T-cell (primary cell): Measurements from ENCODE around the gene SPAG9. TPM values are rescaled to one million over a fixed set of nuclear protein-coding genes. Genes with fewer than 3 reads are reported as not detected.
"Not testable (repeated sequence)": the region's sequence is repeated elsewhere in the genome, so short reads cannot be mapped to it uniquely, and the experiment has no call there.

Experiments
- ATAC-seq, 4 experiments: fragments of 200-7000 bp in 3 of 4; fragments of 150-1000 bp in 1 of 4; cut with Tn5 transposase; replicated peaks in 1 of 4; 1 replicate in 3 of 4; 2 replicates in 1 of 4; pipeline ENCODE4 v1.10.0; 2021; ENCODE audit warnings: moderate library complexity in 3 of 4, mild to moderate bottlenecking in 2 of 4, moderate number of reproducible peaks in 1 of 4
- CTCF ChIA-PET, 2 donors: fragments of 300-600 bp; sonication (Branson Sonifier 250); formaldehyde crosslinking; loops; one replicate each; lab custom pipeline; 2022; ENCODE audit warnings: antibody characterized with exemption in 2 of 2; lab: Charles Lee
- POLR2A ChIA-PET, 2 donors: fragments of 300-600 bp; sonication (Branson Sonifier 250); formaldehyde crosslinking; loops; one replicate each; lab custom pipeline; 2022; ENCODE audit warnings: antibody characterized with exemption in 2 of 2; lab: Charles Lee
- DNase-seq, 35 experiments: peaks; one replicate each; pipeline versions ENCODE4 v3.0.0 to v3.0.0-alpha.2; 2013 to 2023
- H3K27ac ChIP-seq: one replicate; pipeline ENCODE4 v1.5.1; 2013; ENCODE audit warnings: low read length
- H3K27me3 ChIP-seq, 2 experiments: replicated peaks in 1 of 2; 1 replicate in 1 of 2; 2 replicates in 1 of 2; pipeline versions ENCODE4 v1.6.1 to v1.7.0; 2013; ENCODE audit warnings: low read length in 1 of 2, mixed read lengths in 1 of 2; ENCODE audit not compliant: control insufficient read depth in 2 of 2, insufficient read depth in 2 of 2; ENCODE audit errors: extremely low read depth in 1 of 2
- H3K36me3 ChIP-seq, 2 donors: 1 replicate in 1 of 2; 2 replicates in 1 of 2; pipeline versions ENCODE4 v1.6.1 to v1.7.0; 2013; ENCODE audit warnings: low read length in 1 of 2; ENCODE audit not compliant: control insufficient read depth in 2 of 2, insufficient read depth in 1 of 2; ENCODE audit errors: extremely low read depth in 1 of 2
- H3K4me1 ChIP-seq, 2 experiments: 1 replicate in 1 of 2; 2 replicates in 1 of 2; pipeline versions ENCODE4 v1.6.1 to v1.7.0; 2013; ENCODE audit warnings: low read length in 2 of 2, mixed read lengths in 1 of 2; ENCODE audit not compliant: insufficient read depth in 2 of 2, control insufficient read depth in 1 of 2; ENCODE audit errors: extremely low read depth in 1 of 2
- H3K4me3 ChIP-seq, 2 donors: 1 replicate in 1 of 2; 2 replicates in 1 of 2; pipeline versions ENCODE4 v1.5.1 to v1.7.0; 2013; ENCODE audit warnings: mild to moderate bottlenecking in 2 of 2, low read length in 1 of 2, moderate library complexity in 1 of 2; ENCODE audit not compliant: control insufficient read depth in 1 of 2; ENCODE audit errors: extremely low read depth in 1 of 2
- H3K9me3 ChIP-seq: 2 replicates; pipeline ENCODE4 v1.7.0; 2013
- H3K27ac Mint-ChIP-seq, 2 donors: one replicate each; pipeline ENCODE4 v1.8.0; 2020 to 2021; ENCODE audit warnings: mild to moderate bottlenecking in 2 of 2, mixed read lengths in 2 of 2
- H3K27me3 Mint-ChIP-seq, 2 donors: one replicate each; pipeline ENCODE4 v1.8.0; 2021 to 2022; ENCODE audit warnings: mixed read lengths in 2 of 2
- H3K36me3 Mint-ChIP-seq: one replicate; pipeline ENCODE4 v1.8.0; 2021; ENCODE audit warnings: mixed read lengths
- H3K4me1 Mint-ChIP-seq, 3 donors: one replicate each; pipeline ENCODE4 v1.8.0; 2020 to 2022; ENCODE audit warnings: mixed read lengths in 3 of 3, mild to moderate bottlenecking in 1 of 3
- H3K4me3 Mint-ChIP-seq, 3 donors: one replicate each; pipeline ENCODE4 v1.8.0; 2020 to 2022; ENCODE audit warnings: mild to moderate bottlenecking in 3 of 3, mixed read lengths in 3 of 3, moderate library complexity in 3 of 3
- H3K9me3 Mint-ChIP-seq, 3 donors: one replicate each; pipeline ENCODE4 v1.8.0; 2020 to 2022; ENCODE audit warnings: mixed read lengths in 3 of 3
- WGBS: methylation state at CpG from one replicate; pipeline ENCODE4 v1.1.5; 2013; ENCODE audit warnings: missing lambda C conversion rate; ENCODE audit not compliant: insufficient coverage; 5-methylcytosine and 5-hydroxymethylcytosine counted together
- total RNA-seq, 35 experiments: library from RNA in 6 of 35; stranded (reverse) in 6 of 35; fragments of 120-200 nt in 1 of 35; gene quantifications; one replicate each; pipeline versions ENCODE4 v1.2.1 to v1.2.4 and lab custom pipeline; 2013 to 2026

Gene SPAG9
- total RNA-seq, 5 donors from 2014 or later (not counting 1 experiment from before 2014, with no cell fraction given): 48.9 to 61.8 (median 51.9) TPM

GRCh38 chr17:51083981-51084380, 36.7 kb downstream of the SPAG9 start:
- no peak overlapping the region for H3K4me3 Mint-ChIP-seq
- CTCF ChIA-PET: no interaction called here

GRCh38 chr17:51083364-51083763, 37.3 kb downstream of the SPAG9 start:
- H3K36me3 Mint-ChIP-seq: peaks cover 11% of the 10 kb centered on the region
- H3K4me1 ChIP-seq, H3K4me3 ChIP-seq, H3K27me3 Mint-ChIP-seq, DNase-seq, H3K4me3 Mint-ChIP-seq, H3K9me3 ChIP-seq, H3K27ac Mint-ChIP-seq, H3K9me3 Mint-ChIP-seq, POLR2A ChIA-PET, H3K27me3 ChIP-seq, H3K27ac ChIP-seq, ATAC-seq: not testable (repeated sequence)
- peaks cover 12 to 29% (median 24%) of the 10 kb centered on the region in 3 donors for H3K4me1 Mint-ChIP-seq
- H3K36me3 ChIP-seq: peaks cover 0 to 11% of the 10 kb centered on the region in 2 donors
- WGBS: 100% methylated on average over 4 of the region's 7 CpGs
- CTCF ChIA-PET: interaction anchor here in 1 of 2 donors (0.6 kb wide), 1 partner anchor 441 kb away, joined by 3 read pairs; no protein-coding TSS in a partner anchor

More at GRCh38 chr17:51083981-51084380, 36.7 kb downstream of the SPAG9 start:
- Mint-ChIP-seq H3K27me3 (no peaks in the 10 kb centered on the region), H3K27ac (no peak overlapping the region), H3K36me3 (peaks cover 8% of the 10 kb centered on the region), H3K4me1 (peaks cover 12 to 29% (median 24%) of the 10 kb centered on the region in 3 donors), H3K9me3 (no peaks in the 10 kb centered on the region)
- Histone ChIP-seq H3K9me3 (no peaks in the 10 kb centered on the region), H3K36me3 (peaks cover 0 to 5% of the 10 kb centered on the region in 2 donors), H3K4me3 (no peak overlapping the region), H3K27me3 (no peaks in the 10 kb centered on the region), H3K27ac (no peak overlapping the region), H3K4me1 (peaks cover 0 to 5% of the 10 kb centered on the region in 2 experiments)
- DNase-seq: no peak
- POLR2A ChIA-PET: no interaction called here
- 100% methylated on average over 1 of the region's 1 CpG for WGBS
- ATAC-seq: no peak

GRCh38 chr17:51079049-51079448, 41.6 kb downstream of the SPAG9 start:
- no peaks in the 10 kb centered on the region for H3K9me3 ChIP-seq
- Mint-ChIP-seq H3K27ac (no peak overlapping the region), H3K27me3 (no peaks in the 10 kb centered on the region), H3K9me3 (no peaks in the 10 kb centered on the region), H3K4me1 (peaks cover 11 to 13% (median 12%) of the 10 kb centered on the region in 3 donors), H3K36me3 (peaks cover 18% of the 10 kb centered on the region), H3K4me3 (no peak overlapping the region)
- WGBS: 100% methylated on average over 1 of the region's 5 CpGs
- no peak for DNase-seq
- no peak overlapping the region for H3K4me3 ChIP-seq
- no peaks in the 10 kb centered on the region for H3K27me3 ChIP-seq
- ChIA-PET CTCF (interaction anchor here in 1 of 2 donors (0.7 kb wide), 1 partner anchor 381 kb away, joined by 6 read pairs; no protein-coding TSS in a partner anchor), POLR2A (interaction anchor here in 1 of 2 donors (0.7 kb wide), 1 partner anchor 10 kb away, joined by 5 read pairs; no protein-coding TSS in a partner anchor)
- H3K36me3 ChIP-seq: peaks cover 0 to 18% of the 10 kb centered on the region in 2 donors
- H3K27ac ChIP-seq: no peak overlapping the region
- no peak for ATAC-seq
- no peaks in the 10 kb centered on the region for H3K4me1 ChIP-seq

- peaks cover 0 to 18% of the 10 kb centered on the region in 2 donors for H3K36me3 ChIP-seq
- ChIA-PET CTCF (no interaction called here), POLR2A (no interaction called here)
- no peaks in the 10 kb centered on the region for H3K4me1 ChIP-seq
- Mint-ChIP-seq H3K27ac (no peak overlapping the region), H3K4me1 (peaks cover 8 to 12% (median 9%) of the 10 kb centered on the region in 3 donors), H3K27me3 (no peaks in the 10 kb centered on the region), H3K9me3 (no peaks in the 10 kb centered on the region), H3K4me3 (no peak overlapping the region), H3K36me3 (peaks cover 21% of the 10 kb centered on the region)
- H3K27me3 ChIP-seq: no peaks in the 10 kb centered on the region
- H3K9me3 ChIP-seq: no peaks in the 10 kb centered on the region
- no peak for ATAC-seq
- DNase-seq: no peak
- H3K27ac ChIP-seq: no peak overlapping the region
- WGBS: 100% methylated on average over 2 of the region's 5 CpGs
- no peak overlapping the region for H3K4me3 ChIP-seq
These were observed 42.6 kb downstream of the SPAG9 start for GRCh38 chr17:51078009-51078592.

- DNase-seq: no peak
- Histone ChIP-seq H3K27me3 (no peaks in the 10 kb centered on the region), H3K4me3 (no peak overlapping the region), H3K36me3 (peaks cover 0 to 18% of the 10 kb centered on the region in 2 donors), H3K4me1 (no peaks in the 10 kb centered on the region), H3K9me3 (no peaks in the 10 kb centered on the region), H3K27ac (no peak overlapping the region)
- Mint-ChIP-seq H3K36me3 (peaks cover 24% of the 10 kb centered on the region), H3K27ac (no peak overlapping the region), H3K4me1 (peaks cover 4 to 6% (median 4%) of the 10 kb centered on the region in 3 donors), H3K27me3 (no peaks in the 10 kb centered on the region), H3K4me3 (no peak overlapping the region), H3K9me3 (no peaks in the 10 kb centered on the region)
- ChIA-PET CTCF (no interaction called here), POLR2A (no interaction called here)
- WGBS: 94% methylated on average over 3 of the region's 3 CpGs
- no peak for ATAC-seq
These were observed 43.8 kb downstream of the SPAG9 start for GRCh38 chr17:51076821-51077220.

- Histone ChIP-seq H3K27me3 (no peaks in the 10 kb centered on the region), H3K4me3 (no peak overlapping the region), H3K4me1 (no peaks in the 10 kb centered on the region), H3K27ac (no peak overlapping the region), H3K9me3 (no peaks in the 10 kb centered on the region), H3K36me3 (no peaks in the 10 kb centered on the region)
- Mint-ChIP-seq H3K27ac (no peak overlapping the region), H3K36me3 (peaks cover 17% of the 10 kb centered on the region), H3K4me1 (peaks cover 25 to 26% (median 26%) of the 10 kb centered on the region in 3 donors), H3K27me3 (no peaks in the 10 kb centered on the region), H3K4me3 (no peak overlapping the region), H3K9me3 (no peaks in the 10 kb centered on the region)
- CTCF ChIA-PET: no interaction called here
- POLR2A ChIA-PET: no interaction called here
- DNase-seq (no peak), ATAC-seq (no peak)
These were observed 49.1 kb downstream of the SPAG9 start for GRCh38 chr17:51071556-51071955.
